Choroid plexus epithelial cell (primary cell): Measurements from ENCODE around the gene ATP11C.
A peak's percentile ranks its signal among the peaks of the same experiment; 100 is the strongest.
"Not testable (repeated sequence)": the region's sequence is repeated elsewhere in the genome, so short reads cannot be mapped to it uniquely, and the experiment has no call there.

Source experiments
- DNase-seq: peaks from one replicate; pipeline ENCODE4 v3.0.0-alpha.2; 2010; ENCODE audit warnings: low read depth
- H3K4me3 ChIP-seq: 2 replicates; pipeline ENCODE4 v1.5.1; 2011; ENCODE audit warnings: low read depth, mild to moderate bottlenecking, control low read depth, low read length, moderate library complexity
- TF ChIP-seq, protein P1 (sequence below): conservative IDR thresholded peaks from 2 replicates; pipeline ENCODE4 v1.5.1; 2011; ENCODE audit warnings: low read depth, mild to moderate bottlenecking, control low read depth, inconsistent platforms, low read length, moderate library complexity

ATP11C gene

DNA sequence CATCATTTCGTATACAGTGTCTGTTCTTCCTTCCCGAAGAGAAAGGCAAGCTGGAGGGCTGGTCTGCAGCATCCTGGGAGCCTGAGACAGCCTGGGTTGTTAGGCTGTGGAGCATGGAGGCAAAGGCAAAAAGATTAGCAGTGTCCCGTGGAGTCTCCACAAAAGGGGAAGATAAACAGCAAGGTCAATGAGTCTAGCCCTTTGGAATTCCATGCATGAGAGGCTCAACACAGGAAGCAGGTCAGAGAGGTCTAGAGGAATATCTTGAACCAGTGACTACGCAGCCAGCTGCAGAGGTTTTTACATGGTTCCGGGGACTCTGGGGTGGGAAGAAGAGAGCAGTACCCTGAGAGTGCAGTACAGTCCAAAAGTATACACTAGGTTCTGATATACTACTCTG is 212.7 kb downstream of the ATP11C start:
- DNase-seq: peak; percentile 11
- TF ChIP-seq, protein P1, sequence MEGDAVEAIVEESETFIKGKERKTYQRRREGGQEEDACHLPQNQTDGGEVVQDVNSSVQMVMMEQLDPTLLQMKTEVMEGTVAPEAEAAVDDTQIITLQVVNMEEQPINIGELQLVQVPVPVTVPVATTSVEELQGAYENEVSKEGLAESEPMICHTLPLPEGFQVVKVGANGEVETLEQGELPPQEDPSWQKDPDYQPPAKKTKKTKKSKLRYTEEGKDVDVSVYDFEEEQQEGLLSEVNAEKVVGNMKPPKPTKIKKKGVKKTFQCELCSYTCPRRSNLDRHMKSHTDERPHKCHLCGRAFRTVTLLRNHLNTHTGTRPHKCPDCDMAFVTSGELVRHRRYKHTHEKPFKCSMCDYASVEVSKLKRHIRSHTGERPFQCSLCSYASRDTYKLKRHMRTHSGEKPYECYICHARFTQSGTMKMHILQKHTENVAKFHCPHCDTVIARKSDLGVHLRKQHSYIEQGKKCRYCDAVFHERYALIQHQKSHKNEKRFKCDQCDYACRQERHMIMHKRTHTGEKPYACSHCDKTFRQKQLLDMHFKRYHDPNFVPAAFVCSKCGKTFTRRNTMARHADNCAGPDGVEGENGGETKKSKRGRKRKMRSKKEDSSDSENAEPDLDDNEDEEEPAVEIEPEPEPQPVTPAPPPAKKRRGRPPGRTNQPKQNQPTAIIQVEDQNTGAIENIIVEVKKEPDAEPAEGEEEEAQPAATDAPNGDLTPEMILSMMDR: no peak

GRCh38 chrX:139708067-139708466 is 224.8 kb downstream of the ATP11C start, which contains the start of gene MCF2:
Gene MCF2 (minus strand): TSS chrX:139708167. CDS start chrX:139651744, 56,423 bp downstream.
- no peak within 1 kb of the TSS for H3K4me3 ChIP-seq
- no peak for DNase-seq
- TF ChIP-seq, protein P1: no peak

More for the DNA sequence above, 212.7 kb downstream of the ATP11C start:
- no peak overlapping the region for H3K4me3 ChIP-seq

GRCh38 chrX:139702658-139703057 is 230.2 kb downstream of the ATP11C start:
- DNase-seq: no peak
- TF ChIP-seq, protein P1: no peak
- H3K4me3 ChIP-seq: no peak overlapping the region

DNA sequence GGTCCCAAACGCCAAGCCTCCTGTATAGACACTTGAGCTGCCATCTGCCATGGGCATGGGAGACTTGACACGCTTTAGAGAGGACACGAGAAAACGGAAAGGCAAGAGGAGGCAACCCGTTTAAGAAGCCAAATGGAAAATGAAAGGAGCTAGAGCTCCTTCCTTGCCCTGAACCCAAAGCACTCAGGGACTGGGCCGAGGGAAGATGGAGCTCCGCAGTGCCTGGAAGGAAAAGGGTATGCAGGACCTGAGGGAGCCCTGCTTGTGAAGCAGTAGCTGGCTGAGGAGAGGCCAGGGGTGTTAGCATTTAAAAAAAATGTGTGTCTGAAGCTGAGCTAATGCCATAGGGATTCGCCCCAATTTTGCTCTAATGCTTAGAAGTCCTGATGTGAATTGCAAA is 239.9 kb downstream of the ATP11C start:
- no peak overlapping the region for H3K4me3 ChIP-seq
- TF ChIP-seq, protein P1: no peak
- no peak for DNase-seq

DNA sequence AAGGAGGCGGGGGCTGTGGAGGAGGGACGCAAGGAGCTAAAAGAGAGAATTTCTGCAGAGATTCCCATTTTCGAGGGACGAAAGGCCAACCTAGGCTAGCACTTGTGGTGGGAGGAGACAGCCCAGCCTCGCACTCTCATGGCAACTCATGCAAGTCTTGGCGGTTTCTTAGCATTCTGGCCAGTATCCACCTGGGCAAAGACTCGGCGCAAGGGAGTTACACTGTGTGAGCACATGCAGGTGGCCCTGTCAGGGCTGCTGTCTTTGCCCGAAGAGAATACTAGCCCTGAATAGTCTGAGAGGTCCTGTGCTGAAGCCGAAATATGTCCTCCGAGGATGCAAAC is 240.4 kb downstream of the ATP11C start:
- DNase-seq: no peak
- peak overlapping the region; percentile 16 for H3K4me3 ChIP-seq
- TF ChIP-seq, protein P1: no peak

- TF ChIP-seq, protein P1: no peak
- no peak for DNase-seq
- H3K4me3 ChIP-seq: peak overlapping the region; percentile 28
These were observed 240.9 kb downstream of the ATP11C start for GRCh38 chrX:139691843-139692505.

- peak; percentile 12 for DNase-seq
- no peak overlapping the region for H3K4me3 ChIP-seq
- TF ChIP-seq, protein P1: no peak
These were observed 241.4 kb downstream of the ATP11C start for GRCh38 chrX:139691493-139691842.

DNA sequence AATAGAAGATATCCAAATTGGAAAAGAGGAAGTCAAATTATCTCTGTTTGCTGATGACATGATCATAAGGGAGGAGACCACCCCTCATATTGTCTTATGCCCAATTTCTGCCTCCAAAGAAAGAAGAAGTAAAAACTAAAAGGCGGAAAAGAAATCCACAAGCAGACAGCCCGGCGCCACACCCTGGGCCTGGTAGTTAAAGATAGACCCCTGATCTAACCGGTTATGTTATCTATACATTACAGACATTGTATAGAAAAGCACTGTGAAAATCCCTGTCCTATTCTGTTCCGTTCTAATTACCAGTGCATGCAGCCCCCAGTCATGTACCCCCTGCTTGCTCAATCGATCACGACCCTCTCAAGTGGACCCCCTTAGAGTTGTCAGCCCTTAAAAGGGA is 247.7 kb downstream of the ATP11C start:
- DNase-seq, H3K4me3 ChIP-seq: not testable (repeated sequence)
